ENCODE data around the gene INTS1.

Gene INTS1

DNA sequence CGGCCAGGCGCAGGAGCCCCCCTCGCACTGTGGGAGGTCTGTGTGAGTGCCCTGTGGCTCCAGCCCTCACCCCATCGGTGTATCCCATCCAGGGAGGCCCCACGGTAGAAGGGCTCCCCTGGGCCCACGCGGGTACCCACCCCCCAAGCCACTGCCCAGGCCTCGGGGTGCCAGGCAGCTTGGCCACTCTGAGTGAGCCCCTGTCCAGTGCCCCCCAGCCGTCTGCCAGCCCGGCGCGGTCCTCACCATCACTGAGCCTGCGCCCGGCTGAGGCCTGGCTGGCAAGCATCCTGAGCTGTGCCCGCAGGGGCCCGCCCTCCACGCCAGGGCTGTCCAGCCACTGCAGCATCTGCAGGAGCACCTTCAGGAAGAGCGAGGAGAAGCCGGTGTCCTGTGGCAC, 25.7 kb downstream of the INTS1 start:
- Histone ChIP-seq H3K27me3 (replicated peaks; ENCODE audit: control insufficient read depth, insufficient read depth, low read length, poor library complexity, severe bottlenecking) (no peaks in the 10 kb centered on the region), H3K27ac (ENCODE audit: insufficient read depth, low read length, poor library complexity, severe bottlenecking) (no peak overlapping the region), H3K36me3 (ENCODE audit: control insufficient read depth, insufficient read depth, low read length) (peaks cover 50% of the 10 kb centered on the region), H3K4me1 (ENCODE audit: control insufficient read depth, insufficient read depth, low read length, poor library complexity, severe bottlenecking) (peaks cover 12% of the 10 kb centered on the region), H3K4me3 (ENCODE audit: insufficient read depth, low read depth, low read length, poor library complexity, severe bottlenecking) (no peak overlapping the region), H3K9me3 (ENCODE audit: control insufficient read depth, low read length) (no peaks in the 10 kb centered on the region)
- no peak for DNase-seq

- no peaks in the 10 kb centered on the region for H3K27me3 ChIP-seq (replicated peaks; ENCODE audit: control insufficient read depth, insufficient read depth, low read length, poor library complexity, severe bottlenecking)
- no peak overlapping the region for H3K27ac ChIP-seq (ENCODE audit: insufficient read depth, low read length, poor library complexity, severe bottlenecking)
- H3K36me3 ChIP-seq (ENCODE audit: control insufficient read depth, insufficient read depth, low read length), result peaks cover 46% of the 10 kb centered on the region
- DNase-seq, result no peak
- no peaks in the 10 kb centered on the region for H3K9me3 ChIP-seq (ENCODE audit: control insufficient read depth, low read length)
- H3K4me1 ChIP-seq (ENCODE audit: control insufficient read depth, insufficient read depth, low read length, poor library complexity, severe bottlenecking), result peaks cover 12% of the 10 kb centered on the region
- no peak overlapping the region for H3K4me3 ChIP-seq (ENCODE audit: insufficient read depth, low read depth, low read length, poor library complexity, severe bottlenecking)
Observed at GRCh38 chr7:1476859-1477258, 27.3 kb downstream of the INTS1 start.

- H3K9me3 ChIP-seq (ENCODE audit: control insufficient read depth, low read length), result no peaks in the 10 kb centered on the region
- H3K27ac ChIP-seq (ENCODE audit: insufficient read depth, low read length, poor library complexity, severe bottlenecking), result no peak overlapping the region
- no peak for DNase-seq
- peaks cover 52% of the 10 kb centered on the region for H3K36me3 ChIP-seq (ENCODE audit: control insufficient read depth, insufficient read depth, low read length)
- no peak overlapping the region for H3K4me3 ChIP-seq (ENCODE audit: insufficient read depth, low read depth, low read length, poor library complexity, severe bottlenecking)
- H3K27me3 ChIP-seq (replicated peaks; ENCODE audit: control insufficient read depth, insufficient read depth, low read length, poor library complexity, severe bottlenecking), result no peaks in the 10 kb centered on the region
- H3K4me1 ChIP-seq (ENCODE audit: control insufficient read depth, insufficient read depth, low read length, poor library complexity, severe bottlenecking), result peaks cover 12% of the 10 kb centered on the region
Observed at GRCh38 chr7:1475991-1476390, 28.2 kb downstream of the INTS1 start.

DNA sequence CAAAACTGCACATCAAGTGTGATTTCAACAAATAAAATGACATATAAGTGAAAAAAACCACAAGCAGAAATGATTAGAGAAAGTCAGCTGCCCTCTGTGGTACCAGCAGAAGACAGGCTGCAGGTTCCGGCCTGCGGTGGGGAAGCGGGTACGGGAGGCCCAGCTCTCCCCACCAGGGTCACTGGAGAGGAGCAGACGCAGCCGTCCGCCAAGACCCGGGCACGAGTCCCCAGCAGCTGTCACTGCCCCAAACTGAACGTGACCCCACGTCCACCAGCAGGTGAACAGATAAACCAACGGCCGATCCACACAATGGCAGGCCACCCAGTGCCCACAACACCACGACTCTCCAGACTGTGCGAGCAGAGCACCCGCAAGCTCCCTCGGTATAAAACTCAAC, 28.8 kb downstream of the INTS1 start:
- Histone ChIP-seq H3K9me3 (ENCODE audit: control insufficient read depth, low read length) (no peaks in the 10 kb centered on the region), H3K27me3 (replicated peaks; ENCODE audit: control insufficient read depth, insufficient read depth, low read length, poor library complexity, severe bottlenecking) (no peaks in the 10 kb centered on the region), H3K4me3 (ENCODE audit: insufficient read depth, low read depth, low read length, poor library complexity, severe bottlenecking) (no peak overlapping the region), H3K27ac (ENCODE audit: insufficient read depth, low read length, poor library complexity, severe bottlenecking) (no peak overlapping the region), H3K36me3 (ENCODE audit: control insufficient read depth, insufficient read depth, low read length) (peaks cover 58% of the 10 kb centered on the region), H3K4me1 (ENCODE audit: control insufficient read depth, insufficient read depth, low read length, poor library complexity, severe bottlenecking) (peaks cover 12% of the 10 kb centered on the region)
- DNase-seq, result no peak

DNA sequence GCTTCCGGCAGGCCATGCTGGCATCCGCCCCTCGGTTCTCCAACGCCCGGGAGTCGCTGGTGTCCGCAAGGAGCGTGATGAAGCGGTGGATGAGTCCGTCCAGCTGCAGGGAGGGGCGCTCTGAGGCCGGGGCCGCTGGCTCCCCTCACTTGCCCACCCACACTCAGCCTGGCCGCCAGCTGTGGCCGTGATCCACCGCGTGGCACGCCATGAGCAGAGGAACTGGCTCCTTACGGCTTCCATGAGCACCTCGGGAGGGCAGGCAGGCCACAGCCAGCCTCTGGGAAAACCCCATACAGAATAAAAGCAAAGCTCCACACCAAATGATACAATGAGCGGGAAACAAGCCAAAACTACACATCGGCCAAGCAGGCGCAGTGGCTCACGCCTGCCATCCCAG, 29.5 kb downstream of the INTS1 start:
- Histone ChIP-seq H3K9me3 (ENCODE audit: control insufficient read depth, low read length) (no peaks in the 10 kb centered on the region), H3K27me3 (replicated peaks; ENCODE audit: control insufficient read depth, insufficient read depth, low read length, poor library complexity, severe bottlenecking) (no peaks in the 10 kb centered on the region), H3K27ac (ENCODE audit: insufficient read depth, low read length, poor library complexity, severe bottlenecking) (no peak overlapping the region), H3K4me1 (ENCODE audit: control insufficient read depth, insufficient read depth, low read length, poor library complexity, severe bottlenecking) (peaks cover 12% of the 10 kb centered on the region), H3K4me3 (ENCODE audit: insufficient read depth, low read depth, low read length, poor library complexity, severe bottlenecking) (no peak overlapping the region), H3K36me3 (ENCODE audit: control insufficient read depth, insufficient read depth, low read length) (peaks cover 60% of the 10 kb centered on the region)
- DNase-seq, result no peak

- no peak overlapping the region for H3K27ac ChIP-seq (ENCODE audit: insufficient read depth, low read length, poor library complexity, severe bottlenecking)
- H3K4me3 ChIP-seq (ENCODE audit: insufficient read depth, low read depth, low read length, poor library complexity, severe bottlenecking), result no peak overlapping the region
- H3K36me3 ChIP-seq (ENCODE audit: control insufficient read depth, insufficient read depth, low read length), result peaks cover 58% of the 10 kb centered on the region
Observed at GRCh38 chr7:1473864-1474512, 30.2 kb downstream of the INTS1 start.

DNA sequence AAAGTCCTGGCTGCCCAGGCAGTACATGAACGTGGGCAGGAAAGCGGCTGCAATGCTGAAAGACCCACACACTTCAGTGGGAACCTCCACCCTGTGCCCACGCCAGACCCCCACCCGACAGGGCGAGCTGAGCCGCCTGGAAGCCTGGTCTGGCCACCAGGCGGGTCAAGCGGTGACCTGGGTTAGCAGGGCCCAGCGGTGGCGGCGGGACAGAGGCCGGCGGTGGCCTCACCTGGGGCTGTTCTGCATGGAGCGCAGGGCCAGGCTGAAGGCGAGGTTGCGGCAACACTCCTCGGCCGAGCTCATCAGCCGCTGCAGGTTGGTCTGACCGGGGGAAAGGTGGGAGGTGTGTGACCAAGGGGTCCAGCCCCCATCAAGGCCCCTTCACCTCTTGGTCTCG, 33.3 kb downstream of the INTS1 start:
- H3K4me3 ChIP-seq (ENCODE audit: insufficient read depth, low read depth, low read length, poor library complexity, severe bottlenecking), result no peak overlapping the region
- no peak overlapping the region for H3K27ac ChIP-seq (ENCODE audit: insufficient read depth, low read length, poor library complexity, severe bottlenecking)
- no peaks in the 10 kb centered on the region for H3K27me3 ChIP-seq (replicated peaks; ENCODE audit: control insufficient read depth, insufficient read depth, low read length, poor library complexity, severe bottlenecking)
- H3K4me1 ChIP-seq (ENCODE audit: control insufficient read depth, insufficient read depth, low read length, poor library complexity, severe bottlenecking), result peaks cover 12% of the 10 kb centered on the region
- DNase-seq, result no peak
- H3K36me3 ChIP-seq (ENCODE audit: control insufficient read depth, insufficient read depth, low read length), result peaks cover 31% of the 10 kb centered on the region
- H3K9me3 ChIP-seq (ENCODE audit: control insufficient read depth, low read length), result no peaks in the 10 kb centered on the region

More at GRCh38 chr7:1473864-1474512, 30.2 kb downstream of the INTS1 start:
- H3K4me1 ChIP-seq (ENCODE audit: control insufficient read depth, insufficient read depth, low read length, poor library complexity, severe bottlenecking), result peaks cover 12% of the 10 kb centered on the region
- DNase-seq, result peak; percentile 71 to 77 (median 72)
- no peaks in the 10 kb centered on the region for H3K9me3 ChIP-seq (ENCODE audit: control insufficient read depth, low read length)
- no peaks in the 10 kb centered on the region for H3K27me3 ChIP-seq (replicated peaks; ENCODE audit: control insufficient read depth, insufficient read depth, low read length, poor library complexity, severe bottlenecking)

- H3K4me1 ChIP-seq (ENCODE audit: control insufficient read depth, insufficient read depth, low read length, poor library complexity, severe bottlenecking), result peaks cover 2% of the 10 kb centered on the region
- H3K4me3 ChIP-seq (ENCODE audit: insufficient read depth, low read depth, low read length, poor library complexity, severe bottlenecking), result no peak overlapping the region
- peaks cover 29% of the 10 kb centered on the region for H3K36me3 ChIP-seq (ENCODE audit: control insufficient read depth, insufficient read depth, low read length)
- no peaks in the 10 kb centered on the region for H3K27me3 ChIP-seq (replicated peaks; ENCODE audit: control insufficient read depth, insufficient read depth, low read length, poor library complexity, severe bottlenecking)
- no peak overlapping the region for H3K27ac ChIP-seq (ENCODE audit: insufficient read depth, low read length, poor library complexity, severe bottlenecking)
- DNase-seq, result no peak
- no peaks in the 10 kb centered on the region for H3K9me3 ChIP-seq (ENCODE audit: control insufficient read depth, low read length)
Observed at GRCh38 chr7:1468643-1469298, 35.4 kb downstream of the INTS1 start.

DNA sequence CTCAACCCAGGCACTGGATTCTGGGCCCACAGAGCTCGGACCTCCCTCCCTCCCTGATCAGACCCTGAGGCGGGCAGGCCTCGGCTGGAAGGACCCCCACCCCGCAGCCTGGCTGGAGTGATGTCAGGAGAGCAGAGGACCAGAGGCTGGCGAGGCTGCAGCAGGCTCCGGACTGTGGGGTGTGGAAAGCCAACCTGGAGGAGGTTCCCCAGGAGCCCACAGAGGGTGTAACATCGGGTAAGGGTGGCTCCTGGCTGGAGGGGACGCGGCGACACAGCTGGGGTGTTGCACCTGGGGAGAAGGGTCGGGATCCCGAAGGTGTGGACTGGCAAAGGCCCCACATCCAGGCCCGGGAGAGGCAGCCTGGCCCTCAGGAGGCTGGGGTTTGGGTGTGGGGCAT, 36.0 kb downstream of the INTS1 start:
- H3K36me3 ChIP-seq (ENCODE audit: control insufficient read depth, insufficient read depth, low read length), result peaks cover 29% of the 10 kb centered on the region

DNA sequence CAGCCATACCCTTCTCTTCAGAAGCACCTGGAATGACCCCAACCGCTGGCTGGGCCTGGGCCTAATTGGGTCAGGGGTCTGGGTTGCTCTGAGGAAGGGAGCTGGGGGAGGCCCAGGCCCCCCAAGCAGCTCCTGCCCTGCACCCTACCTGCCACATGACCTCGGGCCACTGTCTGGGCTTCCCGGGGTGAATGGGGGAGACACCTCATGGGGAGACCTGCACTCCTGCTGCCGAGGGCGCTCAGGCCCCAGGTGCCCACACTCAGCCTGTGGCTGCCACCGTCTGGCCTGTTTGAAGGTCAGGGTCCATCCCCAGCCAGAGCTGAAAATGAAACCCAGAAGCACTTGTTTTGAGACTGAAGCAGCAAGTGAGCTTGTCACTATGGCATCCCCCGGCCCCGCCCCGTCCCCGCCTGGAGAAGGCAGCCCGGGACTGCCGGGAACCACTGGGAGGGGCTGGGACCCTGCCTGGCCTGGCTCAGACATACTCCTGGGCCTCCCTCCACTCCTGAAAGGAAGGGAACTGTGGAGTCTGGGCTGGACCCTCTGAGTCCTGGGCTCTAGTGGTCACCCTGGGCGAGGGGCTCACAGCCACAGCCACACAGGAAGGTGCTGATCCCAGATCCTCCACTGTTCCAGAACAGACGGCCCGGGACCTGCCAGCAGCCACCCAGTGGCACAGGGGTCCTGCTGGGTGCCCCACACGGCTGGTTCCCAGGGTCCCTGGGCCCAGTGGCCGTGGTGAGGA, 37.5 kb downstream of the INTS1 start:
- no peaks in the 10 kb centered on the region for H3K9me3 ChIP-seq (ENCODE audit: control insufficient read depth, low read length)
- H3K4me3 ChIP-seq (ENCODE audit: insufficient read depth, low read depth, low read length, poor library complexity, severe bottlenecking), result no peak overlapping the region
- no peak overlapping the region for H3K27ac ChIP-seq (ENCODE audit: insufficient read depth, low read length, poor library complexity, severe bottlenecking)
- no peaks in the 10 kb centered on the region for H3K27me3 ChIP-seq (replicated peaks; ENCODE audit: control insufficient read depth, insufficient read depth, low read length, poor library complexity, severe bottlenecking)
- H3K4me1 ChIP-seq (ENCODE audit: control insufficient read depth, insufficient read depth, low read length, poor library complexity, severe bottlenecking), result no peaks in the 10 kb centered on the region
- peaks cover 23% of the 10 kb centered on the region for H3K36me3 ChIP-seq (ENCODE audit: control insufficient read depth, insufficient read depth, low read length)
- DNase-seq, result no peak

More for the DNA sequence above, 36.0 kb downstream of the INTS1 start:
- no peak for DNase-seq
- Histone ChIP-seq H3K4me1 (ENCODE audit: control insufficient read depth, insufficient read depth, low read length, poor library complexity, severe bottlenecking) (no peaks in the 10 kb centered on the region), H3K4me3 (ENCODE audit: insufficient read depth, low read depth, low read length, poor library complexity, severe bottlenecking) (no peak overlapping the region), H3K9me3 (ENCODE audit: control insufficient read depth, low read length) (no peaks in the 10 kb centered on the region), H3K27ac (ENCODE audit: insufficient read depth, low read length, poor library complexity, severe bottlenecking) (no peak overlapping the region), H3K27me3 (replicated peaks; ENCODE audit: control insufficient read depth, insufficient read depth, low read length, poor library complexity, severe bottlenecking) (no peaks in the 10 kb centered on the region)
